Activated CD8-positive, alpha-beta memory T cell treated with anti-CD3 and anti-CD28 coated beads for 1 hour (primary cell): ENCODE measurements around the gene FAM107B.
"Not testable (repeated sequence)": the region's sequence is repeated elsewhere in the genome, so short reads cannot be mapped to it uniquely, and the experiment has no call there.

ENCODE experiments used
- DNase-seq, 2 donors: peaks; one replicate each; pipeline ENCODE4 v3.0.0-alpha.2; 2020; ENCODE audit warnings: low read depth in 1 of 2; ENCODE audit errors: extremely low read depth in 1 of 2

FAM107B gene

GRCh38 chr10:14774797-14775196, at the start of gene FAM107B:
TSS of gene FAM107B (minus strand) at chr10:14774897. CDS start at chr10:14774663, 234 bp downstream.
- DNase-seq, result no peak

GRCh38 chr10:14823966-14824365, 49.3 kb upstream of the FAM107B start:
- DNase-seq, result no peak

- peak in 1 of 2 donors; percentile 17 for DNase-seq
These were observed 48.4 kb upstream of the FAM107B start for GRCh38 chr10:14822879-14823755.

GRCh38 chr10:14821635-14822375, 47.1 kb upstream of the FAM107B start:
- no peak for DNase-seq

- DNase-seq, result no peak
These were observed 46.1 kb upstream of the FAM107B start for GRCh38 chr10:14820775-14821154.

- DNase-seq, result no peak
These were observed 45.5 kb upstream of the FAM107B start for GRCh38 chr10:14820010-14820774.

- not testable (repeated sequence) for DNase-seq
These were observed 42.0 kb upstream of the FAM107B start for GRCh38 chr10:14816717-14817116.

GRCh38 chr10:14815681-14816080, 41.0 kb upstream of the FAM107B start:
- DNase-seq, result no peak

- no peak for DNase-seq
These were observed 37.6 kb upstream of the FAM107B start for GRCh38 chr10:14812271-14812670.

- DNase-seq, result no peak
These were observed 36.6 kb upstream of the FAM107B start for GRCh38 chr10:14810969-14811953.

- DNase-seq, result no peak
These were observed 31.6 kb upstream of the FAM107B start for GRCh38 chr10:14806318-14806717.

GRCh38 chr10:14803827-14804226, 29.1 kb upstream of the FAM107B start:
- DNase-seq, result no peak

- no peak for DNase-seq
These were observed 27.0 kb upstream of the FAM107B start for GRCh38 chr10:14801723-14802122.

GRCh38 chr10:14800397-14800796, 25.7 kb upstream of the FAM107B start:
- DNase-seq, result no peak

GRCh38 chr10:14798636-14799035, 23.9 kb upstream of the FAM107B start:
- DNase-seq, result no peak

GRCh38 chr10:14787938-14788337, 13.2 kb upstream of the FAM107B start:
- no peak for DNase-seq

GRCh38 chr10:14784459-14785055, 9.9 kb upstream of the FAM107B start:
- no peak for DNase-seq

- no peak for DNase-seq
These were observed 8.1 kb upstream of the FAM107B start for GRCh38 chr10:14782691-14783363.

- DNase-seq, result no peak
These were observed 7.1 kb upstream of the FAM107B start for GRCh38 chr10:14781763-14782162.
